Upper lobe of left lung (tissue), 4 donors: Measurements from ENCODE around the gene NPTXR.

Experiments
- POLR2A ChIP-seq, 4 donors: fragments of 450-650 bp; IDR thresholded peaks; one replicate each; pipeline ENCODE4 v1.5.1; 2016 to 2017; ENCODE audit warnings: antibody characterized with exemption in 4 of 4, mild to moderate bottlenecking in 2 of 4
- POLR2AphosphoS5 ChIP-seq, 2 donors: sonication (generic); formaldehyde crosslinking; IDR thresholded peaks; one replicate each; pipeline ENCODE4 v1.5.1; 2017; ENCODE audit warnings: antibody characterized with exemption in 2 of 2
- TF ChIP-seq, protein P1 (sequence below), 6 experiments: fragments of 450-650 bp in 4 of 6; fragments of 200-600 bp in 2 of 6; sonication (generic) in 2 of 6; IDR thresholded peaks; one replicate each; pipeline ENCODE4 v1.5.1; 2016 to 2019; ENCODE audit warnings: antibody characterized with exemption in 6 of 6

DNA sequence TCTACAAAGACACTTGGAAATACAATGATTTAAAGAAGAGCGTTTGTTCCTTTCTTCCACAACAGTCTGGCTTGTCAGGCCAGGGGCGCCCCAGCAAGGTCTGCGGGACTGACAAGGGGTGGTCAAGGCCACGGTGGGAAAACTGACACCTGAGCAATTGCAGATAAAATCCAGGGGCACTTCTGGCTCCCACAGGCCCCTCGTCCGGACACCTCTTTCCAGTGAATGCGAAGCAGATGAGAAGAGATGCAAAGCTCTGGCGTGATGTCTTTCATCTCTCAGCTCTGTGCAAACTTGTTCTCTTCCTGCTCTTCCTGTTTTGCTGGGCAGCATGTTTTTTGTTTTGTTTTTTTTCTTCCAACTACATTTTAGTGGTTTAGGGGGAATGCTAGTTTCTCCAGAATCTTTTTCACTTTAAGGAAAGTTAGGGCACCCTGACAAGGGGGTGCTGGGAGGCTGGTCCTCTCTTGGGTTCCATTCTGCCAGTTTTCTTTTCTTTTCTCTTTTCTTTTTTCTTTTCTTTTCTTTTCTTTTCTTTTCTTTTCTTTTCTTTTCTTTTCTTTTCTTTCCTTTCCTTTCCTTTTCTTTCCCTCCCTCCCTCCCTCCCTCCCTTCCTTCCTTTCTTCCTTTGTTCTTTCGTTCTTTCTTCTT lies 39.3 kb upstream of the NPTXR start:
- TF ChIP-seq POLR2AphosphoS5 (IDR thresholded peaks at IDR 0.05), result no peak
- TF ChIP-seq, protein P1, sequence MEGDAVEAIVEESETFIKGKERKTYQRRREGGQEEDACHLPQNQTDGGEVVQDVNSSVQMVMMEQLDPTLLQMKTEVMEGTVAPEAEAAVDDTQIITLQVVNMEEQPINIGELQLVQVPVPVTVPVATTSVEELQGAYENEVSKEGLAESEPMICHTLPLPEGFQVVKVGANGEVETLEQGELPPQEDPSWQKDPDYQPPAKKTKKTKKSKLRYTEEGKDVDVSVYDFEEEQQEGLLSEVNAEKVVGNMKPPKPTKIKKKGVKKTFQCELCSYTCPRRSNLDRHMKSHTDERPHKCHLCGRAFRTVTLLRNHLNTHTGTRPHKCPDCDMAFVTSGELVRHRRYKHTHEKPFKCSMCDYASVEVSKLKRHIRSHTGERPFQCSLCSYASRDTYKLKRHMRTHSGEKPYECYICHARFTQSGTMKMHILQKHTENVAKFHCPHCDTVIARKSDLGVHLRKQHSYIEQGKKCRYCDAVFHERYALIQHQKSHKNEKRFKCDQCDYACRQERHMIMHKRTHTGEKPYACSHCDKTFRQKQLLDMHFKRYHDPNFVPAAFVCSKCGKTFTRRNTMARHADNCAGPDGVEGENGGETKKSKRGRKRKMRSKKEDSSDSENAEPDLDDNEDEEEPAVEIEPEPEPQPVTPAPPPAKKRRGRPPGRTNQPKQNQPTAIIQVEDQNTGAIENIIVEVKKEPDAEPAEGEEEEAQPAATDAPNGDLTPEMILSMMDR (IDR thresholded peaks at IDR 0.05), result no peak
- TF ChIP-seq POLR2A (IDR thresholded peaks at IDR 0.05), result no peak
